HepG2 (cell line): ENCODE measurements around the gene SDR42E2. TPM values are rescaled to one million over a fixed set of nuclear protein-coding genes. Genes with fewer than 3 reads are reported as not detected.
A peak's percentile ranks its signal among the peaks of the same experiment; 100 is the strongest.

Experiments
- ATF2 ChIP-seq: sonication (generic); formaldehyde crosslinking; IDR thresholded peaks from 2 replicates; pipeline ENCODE4 v1.4.0; 2020; ENCODE audit warnings: missing genetic modification reagents
- BRD4 ChIP-seq: sonication (generic); formaldehyde crosslinking; IDR thresholded peaks from 2 replicates; pipeline ENCODE4 v1.4.0; 2020; ENCODE audit warnings: missing genetic modification reagents
- CC2D1A ChIP-seq: sonication (generic); formaldehyde crosslinking; IDR thresholded peaks from 2 replicates; pipeline ENCODE4 v1.8.1; 2023; ENCODE audit warnings: mild to moderate bottlenecking, missing genetic modification reagents
- CERS6 ChIP-seq: sonication (generic); formaldehyde crosslinking; IDR thresholded peaks from 2 replicates; pipeline ENCODE4 v1.5.0; 2020; ENCODE audit warnings: missing genetic modification reagents
- CSRNP2 ChIP-seq: sonication (generic); formaldehyde crosslinking; conservative IDR thresholded peaks from 2 replicates; pipeline ENCODE4 v1.8.0; 2022; ENCODE audit warnings: low read depth, missing genetic modification reagents
- HHEX ChIP-seq: IDR thresholded peaks from 2 replicates; pipeline ENCODE4 v1.6.1; 2016; ENCODE audit warnings: control low read depth
- HNF1B ChIP-seq: sonication (generic); formaldehyde crosslinking; IDR thresholded peaks from 2 replicates; pipeline ENCODE4 v1.5.1; 2020; ENCODE audit warnings: mild to moderate bottlenecking, moderate library complexity, missing genetic modification reagents
- ISX ChIP-seq: sonication (generic); formaldehyde crosslinking; conservative IDR thresholded peaks from 2 replicates; pipeline ENCODE4 v1.5.0; 2020; ENCODE audit warnings: missing genetic modification reagents
- KLF6 ChIP-seq: IDR thresholded peaks from 2 replicates; pipeline ENCODE4 v1.8.0; 2016; ENCODE audit warnings: missing biosample characterization, missing genetic modification reagents
- MEF2D ChIP-seq: sonication (generic); formaldehyde crosslinking; IDR thresholded peaks from 2 replicates; pipeline ENCODE4 v1.5.1; 2020; ENCODE audit warnings: mild to moderate bottlenecking, missing genetic modification reagents
- NCOA1 ChIP-seq: sonication (generic); formaldehyde crosslinking; IDR thresholded peaks from 2 replicates; pipeline ENCODE4 v1.9.0; 2021; ENCODE audit warnings: missing genetic modification reagents
- NR2C2 ChIP-seq: sonication (generic); formaldehyde crosslinking; IDR thresholded peaks from 2 replicates; pipeline ENCODE4 v1.4.0; 2020; ENCODE audit warnings: missing genetic modification reagents, mild to moderate bottlenecking, moderate library complexity, borderline replicate concordance
- POLR2G ChIP-seq: fragments of 200-400 bp; formaldehyde crosslinking; IDR thresholded peaks from 2 replicates; pipeline ENCODE4 v1.6.1; 2018; ENCODE audit warnings: mild to moderate bottlenecking, low read depth, low read length, moderate library complexity
- PREB ChIP-seq: sonication (generic); formaldehyde crosslinking; IDR thresholded peaks from 2 replicates; pipeline ENCODE4 v1.4.0; 2020; ENCODE audit warnings: missing genetic modification reagents
- STAT5B ChIP-seq: sonication (generic); formaldehyde crosslinking; IDR thresholded peaks from 2 replicates; pipeline ENCODE4 v1.4.0; 2020; ENCODE audit warnings: missing genetic modification reagents
- TBP ChIP-seq: sonication (generic); formaldehyde crosslinking; IDR thresholded peaks from 2 replicates; pipeline ENCODE4 v1.5.0; 2020; ENCODE audit warnings: missing genetic modification reagents
- ZNF354B ChIP-seq: sonication (generic); formaldehyde crosslinking; IDR thresholded peaks from 2 replicates; pipeline ENCODE4 v1.8.0; 2022; ENCODE audit warnings: mild to moderate bottlenecking, missing genetic modification reagents
- ZNF383 ChIP-seq: sonication (generic); formaldehyde crosslinking; IDR thresholded peaks from 2 replicates; pipeline ENCODE4 v1.4.0; 2020; ENCODE audit warnings: missing genetic modification reagents, mild to moderate bottlenecking, borderline replicate concordance
- ZNF501 ChIP-seq: sonication (generic); formaldehyde crosslinking; IDR thresholded peaks from 2 replicates; pipeline ENCODE4 v1.5.1; 2020; ENCODE audit warnings: mild to moderate bottlenecking, moderate library complexity, missing genetic modification reagents
- ZXDC ChIP-seq: sonication (generic); formaldehyde crosslinking; IDR thresholded peaks from 2 replicates; pipeline ENCODE4 v1.5.0; 2020; ENCODE audit warnings: mild to moderate bottlenecking, missing genetic modification reagents
- polyA plus RNA-seq, 8 experiments: library from polyadenylated mRNA; depleted of rRNA in 3 of 8; stranded (reverse) in 7 of 8; unstranded in 1 of 8; fragments of >200 nt; fragmentation: Illumina TruSeq in 4 of 8; extraction: Trizol in 4 of 8; gene quantifications; 2 replicates each; pipeline versions ENCODE4 v1.2.1 to v1.2.3, GENCODE V29; 2011 to 2016; ENCODE audit warnings: low read depth in 4 of 8, missing spikeins in 1 of 8, mixed read lengths in 1 of 8; ENCODE audit not compliant: insufficient read depth in 1 of 8
- total RNA-seq, 5 experiments: library from RNA; depleted of rRNA; stranded (reverse); fragments of >200 nt; fragmentation: Illumina TruSeq; extraction: Trizol; gene quantifications; 2 replicates each; pipeline ENCODE4 v1.2.3, GENCODE V29; 2016; ENCODE audit warnings: low read depth in 1 of 5

Gene SDR42E2
- total and polyA plus RNA-seq, 2 of the 13 experiments (the other 11 are each of a cell fraction or from before 2014, with no cell fraction given), result 0.05 to 0.11 TPM

- no peak for TF ChIP-seq HHEX
- TF ChIP-seq POLR2G, result no peak; the same call in 1 of the 2 replicates
- TF ChIP-seq BRD4 (CRISPR knock-in tag), result peak; percentile 66; the same call in 1 of the 2 replicates
- TF ChIP-seq HNF1B (CRISPR knock-in tag), result peak; percentile 92
- TF ChIP-seq NCOA1 (CRISPR knock-in tag), result no peak
- no peak for TF ChIP-seq ISX (CRISPR knock-in tag)
- peak; percentile 83 for TF ChIP-seq ZNF501 (CRISPR knock-in tag)
- no peak for TF ChIP-seq CC2D1A (CRISPR knock-in tag)
- TF ChIP-seq KLF6, result no peak
- TF ChIP-seq STAT5B, result 0 out of 2 replicates have a peak, but pooled peaks have one; percentile 33
- no peak for TF ChIP-seq CERS6 (CRISPR knock-in tag)
- TF ChIP-seq CSRNP2 (CRISPR knock-in tag), result no peak
- peak; percentile 45; the same call in 1 of the 2 replicates for TF ChIP-seq NR2C2 (CRISPR knock-in tag)
- TF ChIP-seq ZNF354B, result no peak
- no peak for TF ChIP-seq TBP (CRISPR knock-in tag)
- TF ChIP-seq ZNF383 (CRISPR knock-in tag), result no peak
- no peak for TF ChIP-seq PREB (CRISPR knock-in tag)
- TF ChIP-seq ZXDC (CRISPR knock-in tag), result no peak
- TF ChIP-seq MEF2D (CRISPR knock-in tag), result no peak; the same call in 1 of the 2 replicates
- peak; percentile 73 for TF ChIP-seq ATF2 (CRISPR knock-in tag)
These were observed 28.6 kb downstream of the SDR42E2 start (continued) for GRCh38 chr16:22190776-22191531.
